Thyroid gland (tissue), 4 donors: ENCODE measurements around the gene PDZRN3. TPM values are rescaled to one million over a fixed set of nuclear protein-coding genes. Genes with fewer than 3 reads are reported as not detected.

Source experiments
- DNase-seq, 2 donors: peaks; one replicate each; pipeline ENCODE4 v3.0.0-alpha.2; 2019
- H3K27ac ChIP-seq, 3 donors: fragments of 200-600 bp; sonication (generic); 1 replicate in 2 of 3; 2 replicates in 1 of 3; pipeline ENCODE4 v1.5.1; 2016 to 2019; ENCODE audit warnings: mild to moderate bottlenecking in 1 of 3, moderate library complexity in 1 of 3
- H3K27me3 ChIP-seq: fragments of 200-600 bp; sonication (generic); one replicate; pipeline ENCODE4 v1.5.1; 2019
- H3K36me3 ChIP-seq, 2 donors: fragments of 200-600 bp; sonication (generic); one replicate each; pipeline ENCODE4 v1.5.1; 2016 to 2019
- H3K4me1 ChIP-seq, 2 donors: fragments of 200-600 bp; sonication (generic); one replicate each; pipeline ENCODE4 v1.5.1; 2017 to 2019
- H3K4me3 ChIP-seq, 3 donors: fragments of 200-600 bp; sonication (generic); replicated peaks in 1 of 3; 1 replicate in 2 of 3; 2 replicates in 1 of 3; pipeline ENCODE4 v1.5.1; 2016; ENCODE audit warnings: mild to moderate bottlenecking in 1 of 3
- H3K9me3 ChIP-seq: fragments of 200-600 bp; sonication (generic); one replicate; pipeline ENCODE4 v1.5.1; 2017
- CTCF ChIP-seq, 6 experiments: fragments of 200-600 bp in 3 of 6; fragments of 450-650 bp in 3 of 6; sonication (generic) in 3 of 6; IDR thresholded peaks; one replicate each; pipeline ENCODE4 v1.5.1; 2016 to 2019; ENCODE audit warnings: antibody characterized with exemption in 6 of 6, mild to moderate bottlenecking in 2 of 6, inconsistent platforms in 1 of 6, moderate library complexity in 1 of 6
- POLR2A ChIP-seq, 2 donors: fragments of 450-650 bp; IDR thresholded peaks; one replicate each; pipeline ENCODE4 v1.6.1; 2017; ENCODE audit warnings: antibody characterized with exemption in 2 of 2, mild to moderate bottlenecking in 2 of 2, moderate library complexity in 1 of 2
- WGBS, 2 donors: methylation state at CpG; one replicate each; pipeline ENCODE4 v1.1.5; 2017; 5-methylcytosine and 5-hydroxymethylcytosine counted together
- intact Hi-C: fragments of 100-400 bp; cut with DNase I; formaldehyde crosslinking; loops from one replicate; pipeline ENCODE4 v1.15.1; 2023
- total RNA-seq, 4 donors: library from RNA; depleted of rRNA; stranded (reverse); fragments of >200 nt; gene quantifications; one replicate each; pipeline ENCODE4 v1.2.3, GENCODE V29; 2016

Gene PDZRN3
- total RNA-seq, 4 donors from 2014 or later = 4.4 to 8.3 (median 6.0) TPM

DNA sequence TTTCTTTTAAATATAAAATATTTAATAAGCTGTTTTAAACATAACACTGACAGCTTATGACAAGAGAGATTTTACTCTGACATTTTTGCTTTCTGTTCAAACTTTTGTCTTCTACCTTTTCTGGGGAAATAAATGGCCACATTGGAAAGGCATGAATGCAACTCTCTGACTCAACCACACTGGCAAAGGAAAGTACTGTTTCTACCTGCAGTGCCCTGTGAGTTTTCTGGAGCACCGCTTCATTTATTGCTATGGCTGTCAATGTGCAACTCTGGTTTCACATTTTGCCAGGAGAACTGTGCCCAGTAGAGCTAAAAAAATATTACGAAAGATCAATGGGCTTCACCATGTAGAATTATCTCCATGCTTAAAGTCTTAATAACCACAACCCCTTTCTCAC lies 15.1 kb downstream of the PDZRN3 start:
- Histone ChIP-seq H3K27me3 (no peaks in the 10 kb centered on the region), H3K9me3 (no peaks in the 10 kb centered on the region), H3K27ac (no peak overlapping the region), H3K4me1 (no peaks in the 10 kb centered on the region), H3K4me3 (no peak overlapping the region), H3K36me3 (no peaks in the 10 kb centered on the region)
- intact Hi-C loops = no loop called here
- DNase-seq = no peak
- no peak for TF ChIP-seq CTCF (IDR thresholded peaks at IDR 0.05)
- TF ChIP-seq POLR2A (IDR thresholded peaks at IDR 0.05) = no peak
- 93 to 97% methylated on average over 2 of the region's 2 CpGs for WGBS, 2 donors

DNA sequence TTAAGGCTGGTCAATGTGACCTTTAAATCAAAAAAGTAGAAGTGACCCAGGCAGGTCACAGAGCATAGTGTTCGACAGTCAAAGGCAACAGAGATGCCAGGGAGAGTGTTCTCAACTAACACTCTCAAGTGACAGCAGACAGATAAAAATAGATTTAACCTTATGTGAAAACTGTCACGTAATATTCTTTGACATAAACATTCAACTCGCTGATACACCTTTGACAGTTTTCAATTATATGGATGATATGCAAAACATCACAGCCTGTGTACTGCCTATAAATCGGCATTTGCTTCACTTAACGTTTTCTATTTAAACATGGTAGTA lies 15.5 kb downstream of the PDZRN3 start:
- Histone ChIP-seq H3K27ac (no peak overlapping the region), H3K4me3 (no peak overlapping the region), H3K27me3 (no peaks in the 10 kb centered on the region), H3K4me1 (no peaks in the 10 kb centered on the region), H3K36me3 (no peaks in the 10 kb centered on the region), H3K9me3 (no peaks in the 10 kb centered on the region)
- WGBS, 2 donors = 83 to 92% methylated on average over 5 of the region's 5 CpGs
- TF ChIP-seq POLR2A (IDR thresholded peaks at IDR 0.05) (no peak), CTCF (IDR thresholded peaks at IDR 0.05) (no peak)
- no peak for DNase-seq
- intact Hi-C loops = no loop called here

DNA sequence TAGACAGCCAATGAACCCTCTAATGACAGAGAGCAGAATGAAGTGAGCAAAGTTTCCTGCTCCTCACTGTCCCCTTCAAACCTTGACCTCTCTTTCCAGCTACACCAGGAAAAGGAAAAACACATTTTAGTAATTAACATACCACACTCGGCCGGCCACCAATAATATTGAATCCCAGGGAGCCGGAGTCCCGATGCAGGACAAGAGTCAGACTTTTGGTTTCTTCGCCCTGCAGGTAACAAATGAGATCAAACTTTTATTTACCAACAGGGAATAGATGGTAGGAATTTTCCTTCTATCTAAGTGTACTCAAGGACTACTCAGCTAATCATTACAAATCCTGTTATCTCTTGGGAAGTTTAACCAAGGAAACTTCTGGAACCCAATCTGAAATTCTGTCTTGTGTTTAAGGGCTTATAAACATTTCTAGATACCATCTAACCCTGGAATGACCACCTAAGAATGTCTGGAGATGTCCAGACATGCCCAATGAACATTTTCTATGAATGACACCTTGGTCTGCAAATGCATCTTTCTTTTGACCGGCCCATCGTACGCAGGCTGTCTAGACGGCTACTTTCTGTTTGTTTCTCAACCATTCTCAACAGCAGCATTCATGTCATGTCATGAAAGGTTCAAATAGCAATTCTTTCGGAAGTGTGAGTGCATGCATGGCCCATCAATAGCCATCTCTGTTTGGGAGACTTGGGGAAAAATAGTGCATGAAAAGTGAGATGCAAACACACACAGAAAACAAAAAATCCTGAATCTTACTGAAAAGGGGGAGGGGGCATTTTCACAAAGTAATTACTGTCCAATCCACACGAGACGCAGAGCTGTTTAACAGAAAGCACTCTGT lies 16.1 kb downstream of the PDZRN3 start:
- no peak overlapping the region for H3K27ac ChIP-seq
- H3K27me3 ChIP-seq = no peaks in the 10 kb centered on the region
- no peak for DNase-seq
- WGBS, 2 donors = 84 to 86% methylated on average over 12 of the region's 12 CpGs
- no peaks in the 10 kb centered on the region for H3K4me1 ChIP-seq
- no peaks in the 10 kb centered on the region for H3K36me3 ChIP-seq
- TF ChIP-seq POLR2A (IDR thresholded peaks at IDR 0.05) (no peak), CTCF (IDR thresholded peaks at IDR 0.05) (no peak)
- intact Hi-C loops = no loop called here
- no peak overlapping the region for H3K4me3 ChIP-seq
- H3K9me3 ChIP-seq = no peaks in the 10 kb centered on the region

GRCh38 chr3:73605861-73606260 lies 18.9 kb downstream of the PDZRN3 start:
- Histone ChIP-seq H3K27ac (no peak overlapping the region), H3K9me3 (no peaks in the 10 kb centered on the region), H3K4me3 (no peak overlapping the region), H3K36me3 (no peaks in the 10 kb centered on the region), H3K27me3 (no peaks in the 10 kb centered on the region), H3K4me1 (no peaks in the 10 kb centered on the region)
- intact Hi-C loops = no loop called here
- TF ChIP-seq POLR2A (IDR thresholded peaks at IDR 0.05) = no peak
- no peak for TF ChIP-seq CTCF (IDR thresholded peaks at IDR 0.05)
- no peak for DNase-seq

DNA sequence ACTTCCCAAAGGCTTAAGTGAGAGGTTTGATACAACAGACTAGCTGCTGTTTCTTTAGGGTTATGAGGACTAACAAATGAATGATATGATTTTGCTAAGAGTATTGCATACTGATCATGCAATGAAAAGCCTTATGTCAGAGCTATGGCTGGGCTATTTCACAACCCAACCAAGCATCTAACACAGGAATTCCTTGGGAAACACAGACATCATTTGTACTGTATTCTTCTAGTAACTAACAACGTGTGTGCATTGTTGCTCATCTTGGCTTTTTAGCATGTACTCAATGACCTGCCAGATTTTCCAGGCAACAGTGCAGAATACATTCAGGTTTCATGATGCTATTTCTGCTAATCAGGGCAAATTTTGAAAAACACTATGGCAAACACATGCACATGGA lies 19.3 kb downstream of the PDZRN3 start:
- H3K36me3 ChIP-seq = no peaks in the 10 kb centered on the region
- no peak for DNase-seq
- H3K4me1 ChIP-seq = no peaks in the 10 kb centered on the region
- no peaks in the 10 kb centered on the region for H3K27me3 ChIP-seq
- H3K27ac ChIP-seq = no peak overlapping the region
- H3K4me3 ChIP-seq = no peak overlapping the region
- 42 to 52% methylated on average over 1 of the region's 1 CpG for WGBS, 2 donors
- intact Hi-C loops = no loop called here
- no peaks in the 10 kb centered on the region for H3K9me3 ChIP-seq
- TF ChIP-seq CTCF (IDR thresholded peaks at IDR 0.05) = no peak
- no peak for TF ChIP-seq POLR2A (IDR thresholded peaks at IDR 0.05)
